ENCODE measurements around the gene KMT5C.

KMT5C gene

DNA sequence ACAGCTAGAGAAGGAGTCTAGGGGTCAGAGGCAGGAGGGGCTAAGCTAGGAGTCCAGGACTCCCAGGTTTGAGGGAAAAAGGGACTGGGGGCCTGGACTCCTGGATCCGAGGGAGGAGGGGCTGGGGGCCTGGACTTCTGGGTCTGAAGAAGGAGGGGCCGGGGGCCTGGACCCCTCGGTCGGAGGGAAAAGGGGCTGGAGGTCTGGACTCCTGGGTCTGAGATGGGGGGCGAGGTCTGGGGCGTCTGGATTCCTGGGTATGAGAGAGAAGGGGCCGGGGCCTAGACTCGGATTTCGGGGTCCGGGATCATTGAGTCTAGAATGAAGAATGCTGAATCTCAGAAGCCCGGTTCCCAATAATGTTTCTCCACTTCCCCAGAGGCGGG is 37.4 kb upstream of the KMT5C start:
- TF ChIP-seq ESRRG (CRISPR knock-in tag; IDR thresholded peaks at IDR 0.05) (no peak), ZFP3 (CRISPR knock-in tag; IDR thresholded peaks at IDR 0.05) (no peak), CSRNP3 (CRISPR knock-in tag; IDR thresholded peaks at IDR 0.05) (no peak), ZC3H10 (CRISPR knock-in tag; IDR thresholded peaks at IDR 0.05) (no peak), ZFP30 (CRISPR knock-in tag; IDR thresholded peaks at IDR 0.05) (no peak), SNAI2 (CRISPR knock-in tag; IDR thresholded peaks at IDR 0.05) (no peak), PPARA (CRISPR knock-in tag; IDR thresholded peaks at IDR 0.05; ENCODE audit: borderline replicate concordance) (no peak), OSR1 (CRISPR knock-in tag; IDR thresholded peaks at IDR 0.05) (no peak), ZNF70 (CRISPR knock-in tag; IDR thresholded peaks at IDR 0.05) (no peak), BACH2 (CRISPR knock-in tag; IDR thresholded peaks at IDR 0.05; ENCODE audit: borderline replicate concordance) (no peak)
- TF ChIP-seq, protein P1, sequence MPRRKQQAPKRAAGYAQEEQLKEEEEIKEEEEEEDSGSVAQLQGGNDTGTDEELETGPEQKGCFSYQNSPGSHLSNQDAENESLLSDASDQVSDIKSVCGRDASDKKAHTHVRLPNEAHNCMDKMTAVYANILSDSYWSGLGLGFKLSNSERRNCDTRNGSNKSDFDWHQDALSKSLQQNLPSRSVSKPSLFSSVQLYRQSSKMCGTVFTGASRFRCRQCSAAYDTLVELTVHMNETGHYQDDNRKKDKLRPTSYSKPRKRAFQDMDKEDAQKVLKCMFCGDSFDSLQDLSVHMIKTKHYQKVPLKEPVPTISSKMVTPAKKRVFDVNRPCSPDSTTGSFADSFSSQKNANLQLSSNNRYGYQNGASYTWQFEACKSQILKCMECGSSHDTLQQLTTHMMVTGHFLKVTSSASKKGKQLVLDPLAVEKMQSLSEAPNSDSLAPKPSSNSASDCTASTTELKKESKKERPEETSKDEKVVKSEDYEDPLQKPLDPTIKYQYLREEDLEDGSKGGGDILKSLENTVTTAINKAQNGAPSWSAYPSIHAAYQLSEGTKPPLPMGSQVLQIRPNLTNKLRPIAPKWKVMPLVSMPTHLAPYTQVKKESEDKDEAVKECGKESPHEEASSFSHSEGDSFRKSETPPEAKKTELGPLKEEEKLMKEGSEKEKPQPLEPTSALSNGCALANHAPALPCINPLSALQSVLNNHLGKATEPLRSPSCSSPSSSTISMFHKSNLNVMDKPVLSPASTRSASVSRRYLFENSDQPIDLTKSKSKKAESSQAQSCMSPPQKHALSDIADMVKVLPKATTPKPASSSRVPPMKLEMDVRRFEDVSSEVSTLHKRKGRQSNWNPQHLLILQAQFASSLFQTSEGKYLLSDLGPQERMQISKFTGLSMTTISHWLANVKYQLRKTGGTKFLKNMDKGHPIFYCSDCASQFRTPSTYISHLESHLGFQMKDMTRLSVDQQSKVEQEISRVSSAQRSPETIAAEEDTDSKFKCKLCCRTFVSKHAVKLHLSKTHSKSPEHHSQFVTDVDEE (CRISPR knock-in tag; IDR thresholded peaks at IDR 0.05), result no peak
- TF ChIP-seq, protein P2, sequence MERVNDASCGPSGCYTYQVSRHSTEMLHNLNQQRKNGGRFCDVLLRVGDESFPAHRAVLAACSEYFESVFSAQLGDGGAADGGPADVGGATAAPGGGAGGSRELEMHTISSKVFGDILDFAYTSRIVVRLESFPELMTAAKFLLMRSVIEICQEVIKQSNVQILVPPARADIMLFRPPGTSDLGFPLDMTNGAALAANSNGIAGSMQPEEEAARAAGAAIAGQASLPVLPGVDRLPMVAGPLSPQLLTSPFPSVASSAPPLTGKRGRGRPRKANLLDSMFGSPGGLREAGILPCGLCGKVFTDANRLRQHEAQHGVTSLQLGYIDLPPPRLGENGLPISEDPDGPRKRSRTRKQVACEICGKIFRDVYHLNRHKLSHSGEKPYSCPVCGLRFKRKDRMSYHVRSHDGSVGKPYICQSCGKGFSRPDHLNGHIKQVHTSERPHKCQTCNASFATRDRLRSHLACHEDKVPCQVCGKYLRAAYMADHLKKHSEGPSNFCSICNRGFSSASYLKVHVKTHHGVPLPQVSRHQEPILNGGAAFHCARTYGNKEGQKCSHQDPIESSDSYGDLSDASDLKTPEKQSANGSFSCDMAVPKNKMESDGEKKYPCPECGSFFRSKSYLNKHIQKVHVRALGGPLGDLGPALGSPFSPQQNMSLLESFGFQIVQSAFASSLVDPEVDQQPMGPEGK (CRISPR knock-in tag; IDR thresholded peaks at IDR 0.05; ENCODE audit: borderline replicate concordance), result no peak
- no peak for ATAC-seq

GRCh38 chr19:55303477-55303876 is 36.2 kb upstream of the KMT5C start:
- ATAC-seq, result no peak
- TF ChIP-seq ZC3H10 (CRISPR knock-in tag; IDR thresholded peaks at IDR 0.05) (no peak), ZNF8 (CRISPR knock-in tag; IDR thresholded peaks at IDR 0.05) (no peak), ZFP30 (CRISPR knock-in tag; IDR thresholded peaks at IDR 0.05) (no peak), OSR1 (CRISPR knock-in tag; IDR thresholded peaks at IDR 0.05) (no peak), GLIS3 (CRISPR knock-in tag; IDR thresholded peaks at IDR 0.05) (no peak), ZNF565 (CRISPR knock-in tag; conservative IDR thresholded peaks at IDR 0.05; ENCODE audit: low read depth) (no peak), PPARA (CRISPR knock-in tag; IDR thresholded peaks at IDR 0.05; ENCODE audit: borderline replicate concordance) (no peak), TCF4 (CRISPR knock-in tag; IDR thresholded peaks at IDR 0.05; ENCODE audit: borderline replicate concordance) (no peak), POU6F1 (CRISPR knock-in tag; IDR thresholded peaks at IDR 0.05; ENCODE audit: borderline replicate concordance, low read depth) (no peak), ESRRG (CRISPR knock-in tag; IDR thresholded peaks at IDR 0.05) (no peak), RARB (CRISPR knock-in tag; IDR thresholded peaks at IDR 0.05) (no peak), SNAI2 (CRISPR knock-in tag; IDR thresholded peaks at IDR 0.05) (no peak), ZFP3 (CRISPR knock-in tag; IDR thresholded peaks at IDR 0.05) (no peak), ARNTL (CRISPR knock-in tag; IDR thresholded peaks at IDR 0.05; ENCODE audit: borderline replicate concordance, low read depth) (no peak), CSDC2 (CRISPR knock-in tag; IDR thresholded peaks at IDR 0.05) (no peak), TOX (CRISPR knock-in tag; IDR thresholded peaks at IDR 0.05; ENCODE audit: borderline replicate concordance) (no peak), ISL1 (CRISPR knock-in tag; IDR thresholded peaks at IDR 0.05) (no peak)
- TF ChIP-seq, protein P2 (CRISPR knock-in tag; IDR thresholded peaks at IDR 0.05; ENCODE audit: borderline replicate concordance), result no peak

All from SK-N-SH treated with all-trans-retinoic acid at 6 μM for 48 hours (cell line).